ENCODE results near the gene TSPAN5. TPM values are rescaled to one million over a fixed set of nuclear protein-coding genes. Genes with fewer than 3 reads are reported as not detected.

Gene TSPAN5
- total RNA-seq, 1 experiment from 2014 or later, result 18.5 TPM

DNA sequence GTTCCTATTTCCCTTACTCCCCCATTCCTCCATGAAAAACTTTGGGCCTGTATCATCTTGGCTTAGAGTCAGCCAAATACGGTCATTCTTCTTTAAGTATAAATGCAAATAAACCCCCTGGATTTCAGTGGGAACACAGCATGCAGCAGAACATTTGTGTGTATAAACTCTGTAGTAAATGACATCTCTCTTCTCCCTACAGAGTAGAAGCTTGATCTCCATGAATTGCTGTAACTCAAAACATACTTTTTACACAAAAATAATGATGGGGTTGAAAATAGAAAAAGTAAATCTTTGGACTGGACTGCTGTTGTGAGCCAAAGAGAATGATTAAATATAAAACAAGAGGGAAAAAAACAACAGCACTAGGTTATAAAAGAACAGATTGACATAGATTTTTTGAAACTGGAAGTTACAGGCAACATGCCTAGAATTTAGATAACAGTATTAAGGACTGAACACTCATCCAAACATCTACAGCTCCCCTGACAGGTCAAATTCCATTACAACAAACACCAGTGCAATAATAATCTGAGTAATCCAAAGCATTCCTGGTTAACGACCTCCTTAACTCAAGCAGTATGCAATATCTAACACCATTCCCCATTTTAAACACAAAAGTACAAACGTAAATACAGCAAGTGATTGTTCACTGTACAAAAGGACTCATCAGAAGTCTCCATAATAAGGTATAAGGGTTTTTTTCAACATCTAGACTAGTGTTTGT, 30.7 kb downstream of the TSPAN5 start:
- intact Hi-C loops (cut with micrococcal nuclease), result loop anchor here (1.0 kb wide), 1 partner anchor 160 kb away; no protein-coding TSS in a partner anchor
- CTCF ChIA-PET, result interaction anchor here (0.7 kb wide), 1 partner anchor 178 kb away, joined by 3 read pairs; no protein-coding TSS in a partner anchor
- H3K4me1 Mint-ChIP-seq (ENCODE audit: insufficient read depth, unreplicated experiment), result peaks cover 36% of the 10 kb centered on the region
- TF ChIP-seq, protein P1, sequence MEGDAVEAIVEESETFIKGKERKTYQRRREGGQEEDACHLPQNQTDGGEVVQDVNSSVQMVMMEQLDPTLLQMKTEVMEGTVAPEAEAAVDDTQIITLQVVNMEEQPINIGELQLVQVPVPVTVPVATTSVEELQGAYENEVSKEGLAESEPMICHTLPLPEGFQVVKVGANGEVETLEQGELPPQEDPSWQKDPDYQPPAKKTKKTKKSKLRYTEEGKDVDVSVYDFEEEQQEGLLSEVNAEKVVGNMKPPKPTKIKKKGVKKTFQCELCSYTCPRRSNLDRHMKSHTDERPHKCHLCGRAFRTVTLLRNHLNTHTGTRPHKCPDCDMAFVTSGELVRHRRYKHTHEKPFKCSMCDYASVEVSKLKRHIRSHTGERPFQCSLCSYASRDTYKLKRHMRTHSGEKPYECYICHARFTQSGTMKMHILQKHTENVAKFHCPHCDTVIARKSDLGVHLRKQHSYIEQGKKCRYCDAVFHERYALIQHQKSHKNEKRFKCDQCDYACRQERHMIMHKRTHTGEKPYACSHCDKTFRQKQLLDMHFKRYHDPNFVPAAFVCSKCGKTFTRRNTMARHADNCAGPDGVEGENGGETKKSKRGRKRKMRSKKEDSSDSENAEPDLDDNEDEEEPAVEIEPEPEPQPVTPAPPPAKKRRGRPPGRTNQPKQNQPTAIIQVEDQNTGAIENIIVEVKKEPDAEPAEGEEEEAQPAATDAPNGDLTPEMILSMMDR (IDR thresholded peaks at IDR 0.05; ENCODE audit: unreplicated experiment), result no peak
- POLR2A ChIA-PET, result interaction anchor here (0.7 to 1.3 kb wide), 5 partner anchors 19 to 247 kb away, joined by 3 to 6 read pairs (median 4); partner anchors contain the start of gene TSPAN5
- peak overlapping the region; percentile 13 for H3K27ac Mint-ChIP-seq (ENCODE audit: low read depth, unreplicated experiment)
- H3K27me3 Mint-ChIP-seq (ENCODE audit: insufficient read depth, unreplicated experiment), result no peaks in the 10 kb centered on the region
- DNase-seq (ENCODE audit: unreplicated experiment), result peak; percentile 23
- no peaks in the 10 kb centered on the region for H3K36me3 Mint-ChIP-seq (ENCODE audit: insufficient read depth, unreplicated experiment)
- H3K4me3 Mint-ChIP-seq (ENCODE audit: unreplicated experiment), result no peak overlapping the region
- no peaks in the 10 kb centered on the region for H3K9me3 Mint-ChIP-seq (ENCODE audit: unreplicated experiment)
- no TSS peak for BruUV-seq (replicated peaks)

DNA sequence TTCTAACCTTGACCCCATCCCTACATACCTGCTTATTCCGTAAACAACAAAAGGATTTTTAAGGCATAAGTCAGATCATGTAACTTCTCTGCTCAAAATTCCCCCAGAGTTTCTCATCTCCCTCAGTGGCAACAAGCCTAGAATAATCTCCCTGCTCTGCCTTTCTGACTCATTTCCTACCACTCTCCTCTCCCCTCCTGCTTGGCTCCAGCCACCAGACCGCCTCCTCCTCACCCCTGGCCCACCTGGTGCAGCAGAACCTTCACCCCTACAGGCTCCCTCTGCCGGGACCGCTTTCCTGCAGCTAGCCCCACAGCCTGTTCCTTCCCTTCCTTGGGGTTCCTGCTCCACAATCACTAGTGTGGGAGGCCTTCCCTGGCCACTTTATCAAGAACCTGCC, 32.1 kb downstream of the TSPAN5 start:
- Mint-ChIP-seq H3K4me3 (ENCODE audit: unreplicated experiment) (peak overlapping the region; percentile 43), H3K27ac (ENCODE audit: low read depth, unreplicated experiment) (peak overlapping the region; percentile 86), H3K27me3 (ENCODE audit: insufficient read depth, unreplicated experiment) (no peaks in the 10 kb centered on the region), H3K36me3 (ENCODE audit: insufficient read depth, unreplicated experiment) (no peaks in the 10 kb centered on the region), H3K4me1 (ENCODE audit: insufficient read depth, unreplicated experiment) (peaks cover 36% of the 10 kb centered on the region), H3K9me3 (ENCODE audit: unreplicated experiment) (no peaks in the 10 kb centered on the region)
- intact Hi-C loops (cut with micrococcal nuclease), result no loop called here
- TF ChIP-seq, protein P1 (IDR thresholded peaks at IDR 0.05; ENCODE audit: unreplicated experiment), result no peak
- no TSS peak for BruUV-seq (replicated peaks)
- DNase-seq (ENCODE audit: unreplicated experiment), result peak; percentile 91
- ChIA-PET CTCF (interaction anchor here (1.0 kb wide), 1 partner anchor 9 kb away, joined by 3 read pairs; no protein-coding TSS in a partner anchor), POLR2A (interaction anchor here (0.7 to 1.3 kb wide), 4 partner anchors 20 to 32 kb away, joined by 3 to 4 read pairs (median 4); partner anchors contain the start of gene TSPAN5)

DNA sequence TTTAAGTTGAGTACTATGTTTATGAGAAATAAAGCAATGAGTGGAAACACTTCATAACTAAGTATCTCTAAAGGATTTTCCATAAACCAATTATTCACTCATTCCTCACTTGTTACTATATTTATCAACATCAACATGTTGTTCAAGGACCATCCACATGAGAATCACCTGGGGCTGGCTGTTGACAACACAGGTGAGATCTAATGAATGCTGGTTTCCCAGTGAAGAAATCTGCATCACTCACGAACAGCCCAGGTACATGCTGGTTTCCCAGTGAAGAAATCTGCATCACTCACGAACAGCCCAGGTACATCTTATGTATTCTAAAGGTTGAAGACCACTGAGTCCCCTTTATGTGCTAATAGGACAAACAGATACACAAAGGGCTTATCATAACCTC, 32.5 kb downstream of the TSPAN5 start:
- POLR2A ChIA-PET, result no interaction called here
- peak overlapping the region; percentile 43 for H3K4me3 Mint-ChIP-seq (ENCODE audit: unreplicated experiment)
- intact Hi-C loops (cut with micrococcal nuclease), result no loop called here
- H3K27ac Mint-ChIP-seq (ENCODE audit: low read depth, unreplicated experiment), result peak overlapping the region; percentile 86
- DNase-seq (ENCODE audit: unreplicated experiment), result peak; percentile 45
- TF ChIP-seq, protein P1 (IDR thresholded peaks at IDR 0.05; ENCODE audit: unreplicated experiment), result no peak
- CTCF ChIA-PET, result no interaction called here
- peaks cover 36% of the 10 kb centered on the region for H3K4me1 Mint-ChIP-seq (ENCODE audit: insufficient read depth, unreplicated experiment)
- H3K9me3 Mint-ChIP-seq (ENCODE audit: unreplicated experiment), result no peaks in the 10 kb centered on the region
- no peaks in the 10 kb centered on the region for H3K27me3 Mint-ChIP-seq (ENCODE audit: insufficient read depth, unreplicated experiment)
- H3K36me3 Mint-ChIP-seq (ENCODE audit: insufficient read depth, unreplicated experiment), result no peaks in the 10 kb centered on the region
- BruUV-seq (replicated peaks), result TSS peak; percentile 66

DNA sequence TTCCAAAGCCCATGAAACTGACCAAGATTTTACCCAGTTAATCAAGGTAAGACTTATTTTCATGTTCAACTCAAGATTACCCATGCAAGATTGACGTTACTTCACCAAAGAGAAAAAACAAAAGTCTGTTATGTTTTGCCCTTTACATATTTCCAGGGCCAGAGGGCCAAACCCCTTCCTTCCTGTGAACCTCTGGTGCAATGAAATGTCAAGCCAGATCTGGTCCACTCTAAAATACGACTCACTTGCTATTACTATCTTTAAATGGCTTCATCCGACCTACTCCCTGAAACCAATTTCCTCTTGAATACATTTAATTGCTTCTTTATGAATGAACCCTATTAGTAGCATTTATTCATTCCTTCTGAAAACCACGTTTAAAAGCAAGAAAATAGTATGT, 33.0 kb downstream of the TSPAN5 start:
- Mint-ChIP-seq H3K27me3 (ENCODE audit: insufficient read depth, unreplicated experiment) (no peaks in the 10 kb centered on the region), H3K27ac (ENCODE audit: low read depth, unreplicated experiment) (peak overlapping the region; percentile 86), H3K4me1 (ENCODE audit: insufficient read depth, unreplicated experiment) (peaks cover 36% of the 10 kb centered on the region), H3K36me3 (ENCODE audit: insufficient read depth, unreplicated experiment) (no peaks in the 10 kb centered on the region), H3K4me3 (ENCODE audit: unreplicated experiment) (no peak overlapping the region), H3K9me3 (ENCODE audit: unreplicated experiment) (no peaks in the 10 kb centered on the region)
- TF ChIP-seq, protein P1 (IDR thresholded peaks at IDR 0.05; ENCODE audit: unreplicated experiment), result no peak
- peak; percentile 13 for DNase-seq (ENCODE audit: unreplicated experiment)
- ChIA-PET POLR2A (interaction anchor here (0.8 kb wide), 1 partner anchor 33 kb away, joined by 3 read pairs; the partner anchor contains the start of gene TSPAN5), CTCF (interaction anchor here (0.7 to 1.1 kb wide), 2 partner anchors 9 to 31 kb away, joined by 3 read pairs; no protein-coding TSS in a partner anchor)
- BruUV-seq (replicated peaks), result no TSS peak
- intact Hi-C loops (cut with micrococcal nuclease), result no loop called here

Measured in MCF 10A (cell line).